ENCODE measurements around the gene PM20D2. TPM values are rescaled to one million over a fixed set of nuclear protein-coding genes. Genes with fewer than 3 reads are reported as not detected.
A peak's percentile ranks its signal among the peaks of the same experiment; 100 is the strongest.

The PM20D2 gene
- total RNA-seq (1 to 10 TPM; 6.9 to 7.1 TPM), polyA plus RNA-seq (ENCODE audit: insufficient read depth, low read depth, low replicate concordance) (4.4 TPM)
- long read RNA-seq, donor 1, full-length matches to known transcripts = 3 of 29 reads
- long read RNA-seq, donor 1, partial matches to known transcripts = 26 of 29 reads
- long read RNA-seq, donor 1, other reads (novel, unspliced or antisense) = 0 of 29 reads
- long read RNA-seq, donor 2, full-length matches to known transcripts = 5 of 5 reads
- long read RNA-seq, donor 2, partial matches to known transcripts = 0 of 5 reads
- long read RNA-seq, donor 2, other reads (novel, unspliced or antisense) = 0 of 5 reads

- peaks cover 5% of the 10 kb centered on the region for H3K4me1 ChIP-seq
- TF ChIP-seq CTCF (IDR thresholded peaks at IDR 0.05) (no peak), POLR2A (IDR thresholded peaks at IDR 0.05) (no peak)
- H3K4me3 ChIP-seq = peak within 1 kb of the TSS; percentile 70 to 79
- peak; percentile 84 for DNase-seq
- H3K27me3 ChIP-seq = no peaks in the 10 kb centered on the region
- H3K36me3 ChIP-seq (ENCODE audit: low read depth, missing control alignments) = no peaks in the 10 kb centered on the region
- 0% methylated on average over 26 to 46 of the region's 102 CpGs for WGBS, 2 donors
- intact Hi-C loops (cut with DNase I; ENCODE audit: low total_unique reads) = no loop called here
- H3K27ac ChIP-seq = peak within 1 kb of the TSS; percentile 75 to 78
- no peaks in the 10 kb centered on the region for H3K9me3 ChIP-seq
Measured at GRCh38 chr6:89145956-89146717, at the start of gene PM20D2. PM20D2 (plus strand) TSS chr6:89146055; CDS start chr6:89146145, 90 bp downstream.

- intact Hi-C loops (cut with DNase I; ENCODE audit: low total_unique reads) = no loop called here
- Histone ChIP-seq H3K36me3 (ENCODE audit: low read depth, missing control alignments) (no peaks in the 10 kb centered on the region), H3K27ac (no peak overlapping the region), H3K4me1 (no peaks in the 10 kb centered on the region), H3K4me3 (no peak overlapping the region), H3K9me3 (no peaks in the 10 kb centered on the region), H3K27me3 (no peaks in the 10 kb centered on the region)
- 91 to 94% methylated on average over 8 of the region's 8 CpGs for WGBS, 2 donors
- DNase-seq = no peak
- TF ChIP-seq CTCF (IDR thresholded peaks at IDR 0.05) (no peak), POLR2A (IDR thresholded peaks at IDR 0.05) (no peak)
Measured at GRCh38 chr6:89098461-89098860, 47.4 kb upstream of the PM20D2 start.

- no peak overlapping the region for H3K27ac ChIP-seq
- no peaks in the 10 kb centered on the region for H3K9me3 ChIP-seq
- no peak overlapping the region for H3K4me3 ChIP-seq
- H3K4me1 ChIP-seq = no peaks in the 10 kb centered on the region
- TF ChIP-seq POLR2A (IDR thresholded peaks at IDR 0.05) = no peak
- intact Hi-C loops (cut with DNase I; ENCODE audit: low total_unique reads) = no loop called here
- no peaks in the 10 kb centered on the region for H3K36me3 ChIP-seq (ENCODE audit: low read depth, missing control alignments)
- 70 to 93% methylated on average over 2 of the region's 2 CpGs for WGBS, 2 donors
- no peak for DNase-seq
- H3K27me3 ChIP-seq = no peaks in the 10 kb centered on the region
Measured at GRCh38 chr6:89100114-89100513, 45.7 kb upstream of the PM20D2 start.

GRCh38 chr6:89110284-89110683 is 35.6 kb upstream of the PM20D2 start:
- WGBS, 2 donors = 50 to 71% methylated on average over 3 of the region's 3 CpGs
- intact Hi-C loops (cut with DNase I; ENCODE audit: low total_unique reads) = no loop called here

More at GRCh38 chr6:89110284-89110683, 35.6 kb upstream of the PM20D2 start:
- H3K36me3 ChIP-seq (ENCODE audit: low read depth, missing control alignments) = no peaks in the 10 kb centered on the region
- TF ChIP-seq POLR2A (IDR thresholded peaks at IDR 0.05) = no peak
- no peak for TF ChIP-seq CTCF (IDR thresholded peaks at IDR 0.05)
- H3K4me3 ChIP-seq = no peak overlapping the region
- H3K4me1 ChIP-seq = no peaks in the 10 kb centered on the region
- no peak overlapping the region for H3K27ac ChIP-seq
- no peaks in the 10 kb centered on the region for H3K27me3 ChIP-seq
- no peaks in the 10 kb centered on the region for H3K9me3 ChIP-seq
- DNase-seq = peak; percentile 85

Measured in testis (tissue), 5 donors.